Measurements from ENCODE around the gene CFAP74.
"Not testable (repeated sequence)": the region's sequence is repeated elsewhere in the genome, so short reads cannot be mapped to it uniquely, and the experiment has no call there.

CFAP74 gene

DNA sequence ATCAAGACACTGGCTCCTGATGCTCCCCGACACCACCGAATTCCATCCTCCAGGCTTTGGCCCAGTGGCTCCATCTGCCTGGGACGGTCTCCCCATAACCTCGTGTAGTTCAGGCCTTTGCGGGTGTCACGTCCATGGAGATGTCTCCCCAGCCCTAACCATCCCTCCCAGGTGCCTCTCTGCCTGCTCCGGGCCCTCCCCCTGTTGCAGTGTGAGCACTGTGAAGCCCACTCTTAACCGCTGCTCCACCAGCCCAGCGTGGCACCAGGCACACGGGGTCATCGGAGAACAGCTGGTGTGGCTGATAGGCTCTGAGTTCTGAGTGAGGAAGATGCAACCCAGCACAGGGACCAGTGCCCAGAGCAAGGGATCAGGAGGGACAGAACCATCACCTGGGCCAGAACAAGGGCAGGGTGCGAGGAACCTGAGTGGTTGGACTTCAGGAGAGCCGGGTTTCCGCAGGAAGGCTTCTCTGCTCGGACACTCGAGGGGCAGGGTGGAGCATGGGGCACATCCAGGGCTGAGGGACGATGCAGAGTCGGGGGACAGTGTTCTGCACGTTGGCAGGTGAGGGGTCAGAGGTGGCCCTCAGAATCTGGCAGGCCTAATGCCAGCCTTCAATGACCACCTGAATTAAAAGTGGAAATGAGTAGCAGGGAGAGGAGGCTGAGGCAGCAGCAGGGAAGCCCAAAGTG lies 110.1 kb downstream of the CFAP74 start:
- DNase-seq: no peak

DNA sequence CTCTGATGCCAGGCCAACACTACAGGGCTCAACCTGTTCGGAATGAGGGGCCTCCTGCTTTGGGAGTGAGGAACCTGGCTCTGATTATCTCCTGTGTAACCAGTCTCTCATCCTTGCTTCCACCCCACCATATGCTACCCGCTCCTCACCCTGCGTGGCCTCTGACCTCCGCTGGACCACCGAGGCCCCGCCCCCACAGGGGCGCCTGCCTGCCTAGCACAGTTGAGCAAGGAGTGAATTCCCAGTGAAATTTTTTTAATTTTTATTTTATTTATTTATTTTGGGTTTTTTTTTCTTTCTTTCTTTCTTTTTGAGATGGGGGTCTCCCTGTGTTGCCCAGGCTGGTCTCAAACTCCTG lies 110.8 kb downstream of the CFAP74 start:
- no peak for DNase-seq

DNA sequence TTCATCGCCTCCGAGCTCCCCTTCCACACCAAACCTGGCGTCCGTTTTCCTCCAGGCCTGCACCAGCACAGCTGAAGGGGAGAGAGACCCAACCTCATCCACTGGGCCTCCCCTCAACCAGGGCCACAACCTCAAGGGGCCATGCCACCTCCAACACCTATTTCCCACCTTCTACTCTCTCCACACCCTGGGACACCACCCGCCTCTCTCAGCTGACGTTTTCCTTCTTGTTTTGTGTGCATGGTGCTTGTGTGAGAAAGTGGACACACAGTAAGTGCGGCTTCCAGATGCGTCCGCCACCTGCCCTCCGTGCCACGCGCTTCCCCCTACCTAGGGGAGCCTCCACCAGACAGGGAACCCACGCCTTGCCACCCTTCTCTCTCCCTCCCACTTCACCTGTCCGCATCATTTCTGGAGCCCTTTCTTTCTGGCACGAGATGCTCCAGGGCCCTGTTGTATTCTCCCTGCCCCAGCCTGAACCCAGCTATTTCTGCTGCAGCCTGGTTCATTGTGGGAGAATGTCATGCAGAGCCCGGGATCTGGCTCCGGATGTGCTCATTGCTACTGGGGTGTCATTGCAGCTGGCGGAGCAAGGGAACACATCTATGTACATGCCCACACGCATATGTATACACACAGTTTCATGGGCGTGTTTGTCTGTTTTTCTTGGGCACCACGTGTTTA lies 111.4 kb downstream of the CFAP74 start:
- DNase-seq: no peak

DNA sequence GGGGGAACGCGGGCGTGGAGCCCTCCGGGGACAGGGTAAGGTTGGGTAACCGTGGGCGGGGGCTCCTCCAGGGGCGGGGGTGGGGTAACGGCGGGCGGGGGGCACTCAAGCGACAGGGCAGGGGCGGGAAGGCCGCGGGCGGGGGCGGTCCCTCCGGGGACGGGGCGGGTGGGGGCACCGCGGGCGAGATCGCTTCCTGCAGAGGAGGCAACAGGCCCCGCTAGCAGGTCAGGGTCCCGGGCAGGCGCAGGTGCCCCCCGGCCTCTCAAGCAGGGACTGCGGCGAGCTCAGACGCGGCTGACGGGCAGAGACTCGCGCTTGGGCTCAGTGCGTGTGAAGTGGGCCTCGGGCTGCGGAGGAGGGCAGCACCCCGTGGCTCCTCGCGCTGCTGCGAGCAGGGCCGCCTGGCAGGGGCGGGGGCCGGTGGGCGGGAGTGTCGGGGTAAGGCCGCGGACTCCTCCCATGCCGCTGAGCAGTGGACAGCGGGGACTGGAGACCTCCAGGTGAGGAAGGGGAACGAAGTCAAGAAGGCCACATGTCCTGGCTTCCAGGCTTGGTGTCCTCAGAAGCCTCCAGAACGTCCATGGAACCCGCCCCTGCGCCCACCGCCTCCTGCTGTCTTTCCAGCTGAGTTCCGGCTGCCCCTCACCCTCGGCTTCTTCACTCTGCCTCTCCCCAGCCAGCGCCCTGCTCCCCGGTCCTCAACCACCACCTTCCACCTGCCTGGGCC lies 112.1 kb downstream of the CFAP74 start:
- peak in 1 of 2 experiments; percentile 70 for DNase-seq

DNA sequence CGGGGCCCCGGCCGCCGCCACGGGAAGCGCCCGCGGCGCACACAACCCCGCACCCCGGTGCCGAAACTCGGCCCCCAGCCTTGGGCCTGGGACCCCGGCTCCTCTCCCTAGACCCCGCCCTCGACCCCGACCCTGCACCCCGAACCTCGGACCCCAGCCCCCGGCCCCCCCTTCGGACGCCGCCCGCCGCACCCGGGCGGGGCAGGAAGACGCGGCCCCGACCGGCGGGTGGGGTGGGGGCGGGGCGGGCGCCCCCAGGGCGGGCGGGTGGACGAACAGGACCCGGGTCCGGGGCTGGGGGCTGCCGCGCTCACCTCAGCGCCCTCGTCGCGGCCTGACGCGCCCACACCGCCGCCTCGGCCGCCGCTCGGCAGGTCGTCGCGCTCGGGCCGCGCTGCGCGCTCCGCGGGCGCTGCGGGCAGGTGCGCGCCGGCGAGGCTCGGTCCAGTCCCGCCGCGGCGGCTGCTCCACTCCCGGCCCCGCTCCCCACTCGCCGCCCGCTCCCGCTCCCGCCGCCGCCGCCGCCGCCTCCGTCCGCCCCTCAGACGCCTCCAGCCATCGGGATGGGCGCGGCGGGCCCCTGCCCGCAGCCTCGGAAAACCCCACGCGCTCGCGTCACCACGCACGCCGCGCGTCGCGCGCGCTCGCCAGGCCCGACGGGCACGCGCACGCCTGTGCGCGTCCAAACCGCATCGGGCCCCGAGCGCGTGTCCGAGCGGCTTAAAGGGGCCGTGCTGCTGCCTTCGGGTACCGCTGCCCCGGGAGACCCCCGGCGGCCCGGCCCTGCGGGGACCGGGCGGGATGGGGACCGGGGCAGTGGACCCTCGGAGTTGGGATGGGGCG lies 112.9 kb downstream of the CFAP74 start, which contains the start of gene GNB1:
TSS of gene GNB1 (minus strand) at position 582 of the 843 bp plus-strand sequence. CDS start 65,634 bp downstream, outside the sequence.
- peak; percentile 29 to 70 for DNase-seq

DNA sequence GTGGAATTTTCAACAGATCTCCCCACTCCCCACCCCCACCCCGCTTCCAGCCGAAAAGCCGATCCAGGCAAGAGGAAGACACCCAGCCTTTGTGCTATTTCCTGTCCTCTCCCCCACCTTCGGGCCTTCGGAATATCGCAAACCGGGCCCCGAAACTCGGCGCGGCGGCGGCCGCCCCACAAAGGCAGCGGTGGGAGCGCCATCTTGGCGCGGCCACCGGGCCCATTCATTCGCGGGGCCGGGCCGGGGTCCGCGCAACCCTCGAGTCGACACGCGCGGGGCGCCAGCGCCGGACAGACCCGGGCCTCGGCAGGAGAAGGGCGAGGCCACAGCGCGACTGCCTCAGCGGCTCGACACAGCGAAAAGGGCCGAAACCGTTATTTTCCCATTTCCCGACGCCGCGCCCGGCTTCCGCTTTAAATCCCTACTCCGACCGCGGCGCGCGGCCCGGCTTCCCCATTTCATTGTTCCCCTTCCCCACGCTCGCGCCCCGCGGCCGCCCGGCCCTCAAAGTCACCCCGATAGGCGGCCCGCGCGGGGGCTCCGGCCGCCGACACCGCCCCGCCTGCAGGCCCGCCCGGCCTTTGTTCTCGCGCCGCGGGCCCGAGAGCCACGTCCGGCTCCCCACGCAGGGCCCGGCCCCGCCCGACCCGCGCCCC lies 113.6 kb downstream of the CFAP74 start:
- peak in 1 of 2 experiments; percentile 24 for DNase-seq

DNA sequence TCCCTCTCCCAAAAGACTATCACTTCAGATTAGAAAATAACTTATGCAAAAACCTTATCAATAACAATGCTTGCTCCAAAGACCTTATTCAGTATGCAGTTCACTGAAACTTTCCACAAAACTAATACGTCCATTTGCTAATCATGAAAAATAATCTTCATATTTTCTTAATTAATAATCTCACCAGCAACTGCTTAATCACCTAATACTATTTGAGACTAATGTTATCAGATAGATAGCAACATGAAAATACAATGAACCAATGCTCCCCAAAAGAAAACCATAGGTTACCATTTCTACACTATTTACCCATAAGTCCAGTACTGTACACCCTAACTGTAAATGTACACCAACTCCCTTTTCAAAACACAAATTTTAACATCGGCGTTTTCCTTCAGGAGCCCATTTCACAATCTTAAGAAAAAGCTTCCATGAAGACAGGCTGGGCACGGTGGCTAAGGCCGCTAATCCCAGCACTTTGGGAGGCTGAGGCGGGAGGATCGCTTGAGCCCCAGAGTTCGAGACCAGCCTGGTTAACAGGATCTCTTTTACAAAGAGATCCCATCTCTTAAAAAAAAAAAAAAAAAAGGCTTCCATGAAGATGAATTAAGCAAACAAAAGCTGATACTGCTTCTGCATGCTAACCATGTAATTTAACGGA lies 114.4 kb downstream of the CFAP74 start:
- no peak for DNase-seq

DNA sequence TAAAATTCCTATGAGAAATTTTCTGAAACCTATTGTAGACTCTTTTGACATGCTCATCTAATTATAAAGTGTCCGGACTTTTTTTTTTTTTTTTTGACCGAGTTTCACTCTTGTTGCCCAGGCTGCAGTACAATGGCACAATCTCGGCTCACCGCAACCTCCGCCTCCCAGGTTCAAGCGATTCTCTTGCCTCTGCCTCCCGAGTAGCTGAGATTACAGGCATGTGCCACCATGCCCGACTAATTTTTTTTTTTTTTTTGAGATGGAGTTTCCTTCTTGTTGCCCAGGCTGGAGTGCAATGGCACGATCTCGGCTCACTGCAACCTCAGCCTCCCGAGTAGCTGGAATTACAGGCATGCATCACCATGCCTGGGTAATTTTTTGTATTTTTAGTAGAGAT lies 119.7 kb downstream of the CFAP74 start:
- not testable (repeated sequence) for DNase-seq

DNA sequence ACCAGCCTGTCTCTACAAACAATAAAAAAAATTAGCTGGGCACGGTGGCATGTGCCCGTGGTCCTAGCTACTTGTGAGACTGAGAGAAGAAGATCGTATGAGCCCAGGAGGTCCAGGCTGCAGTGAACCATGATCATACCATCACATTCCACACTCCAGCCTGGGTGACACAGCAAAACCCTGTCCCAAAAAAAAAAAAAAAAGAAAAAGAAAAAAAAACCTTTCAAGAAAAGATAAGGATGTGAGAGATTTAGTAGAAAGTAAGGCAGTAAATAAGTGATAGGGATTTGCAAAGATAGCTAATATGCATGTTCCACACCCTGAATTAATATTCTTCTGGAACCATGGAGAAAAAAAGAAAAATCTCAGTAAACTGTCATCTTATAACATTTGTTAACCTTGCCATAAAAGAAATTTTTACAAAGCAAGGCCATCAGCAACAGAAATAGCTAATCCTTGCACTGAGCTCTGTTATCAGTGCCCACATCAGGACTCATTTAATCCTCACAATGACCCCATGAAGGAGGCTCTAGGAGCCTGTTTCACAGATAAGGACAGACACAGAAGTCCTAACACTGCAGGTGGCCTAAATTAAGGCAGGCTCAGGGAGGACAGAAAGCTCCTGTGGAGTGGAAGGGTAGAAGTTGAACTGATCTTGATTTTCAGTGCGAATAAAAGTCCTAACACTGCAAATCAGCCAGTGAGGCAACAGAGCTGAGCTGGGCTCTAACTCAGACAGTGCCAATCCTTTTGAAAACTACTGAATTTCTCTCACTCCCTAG lies 120.3 kb downstream of the CFAP74 start:
- no peak for DNase-seq

DNA sequence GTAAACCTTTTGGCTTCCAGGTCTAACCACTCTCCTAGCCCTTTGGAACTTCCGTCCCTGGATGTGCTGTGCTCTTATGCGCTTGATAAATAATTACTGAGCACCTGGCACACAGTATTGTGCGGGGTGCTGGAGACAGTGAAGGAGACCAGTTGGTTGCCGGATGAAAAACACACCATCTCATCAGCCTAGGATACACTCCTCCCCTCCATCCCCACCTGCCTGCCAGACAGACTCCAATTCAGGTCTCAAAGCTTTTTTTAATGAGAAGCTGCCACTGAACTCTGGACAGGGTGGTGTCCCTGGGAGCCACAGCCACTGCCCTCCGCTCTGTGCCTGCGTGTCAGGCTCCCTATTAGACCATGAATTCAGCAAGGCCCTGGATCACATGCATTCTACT lies 121.9 kb downstream of the CFAP74 start:
- no peak for DNase-seq

DNA sequence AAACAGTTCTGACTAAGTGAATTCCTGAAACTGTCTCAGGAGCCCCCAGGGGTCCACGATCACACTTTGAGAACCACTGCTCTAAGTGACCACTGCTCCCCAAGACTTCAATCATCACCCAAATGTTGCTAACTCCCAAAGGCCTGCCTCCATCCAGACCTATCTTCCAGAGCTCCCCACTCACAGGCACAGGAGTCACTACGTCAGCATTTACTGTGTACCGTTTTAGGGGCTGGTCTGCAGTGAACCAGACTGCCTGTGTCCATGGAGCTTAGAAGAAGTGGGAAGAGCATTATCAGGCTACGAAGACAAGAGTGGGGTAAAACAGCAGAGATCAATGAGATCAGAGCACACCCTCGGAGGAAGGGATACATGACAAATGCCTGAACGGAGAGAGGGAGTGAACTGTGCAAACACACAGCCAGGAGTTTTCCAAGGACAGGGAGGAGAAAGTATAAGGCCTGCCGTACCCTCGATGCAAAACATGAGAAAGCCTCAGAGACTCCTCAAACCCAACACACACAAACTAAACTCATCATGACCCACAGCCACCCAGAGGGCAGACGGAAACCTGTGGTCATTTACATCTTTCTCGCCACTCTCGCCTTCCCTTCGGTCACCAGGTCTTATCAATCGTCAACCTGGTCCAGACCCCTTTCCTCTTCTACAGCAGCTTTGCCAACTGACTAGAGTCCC lies 122.8 kb downstream of the CFAP74 start:
- DNase-seq: no peak

DNA sequence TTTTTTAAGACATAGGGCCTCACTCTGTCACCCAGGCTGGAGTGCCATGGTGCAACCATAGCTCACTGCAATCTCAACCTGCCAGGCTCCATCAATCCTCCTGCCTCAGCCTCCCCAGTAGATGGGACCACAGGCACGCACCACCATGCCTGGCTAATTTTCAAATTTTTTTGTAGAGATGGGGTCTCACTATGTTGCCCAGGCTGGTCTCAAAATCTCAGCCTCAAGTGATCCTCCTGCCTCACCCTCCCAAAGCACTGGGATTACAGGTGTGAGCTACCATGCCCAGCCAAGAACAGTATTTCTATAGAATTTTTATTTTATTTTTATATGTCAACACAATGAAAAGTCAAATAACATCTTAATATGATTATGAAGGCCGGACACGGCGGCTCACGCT lies 123.6 kb downstream of the CFAP74 start:
- no peak for DNase-seq

DNA sequence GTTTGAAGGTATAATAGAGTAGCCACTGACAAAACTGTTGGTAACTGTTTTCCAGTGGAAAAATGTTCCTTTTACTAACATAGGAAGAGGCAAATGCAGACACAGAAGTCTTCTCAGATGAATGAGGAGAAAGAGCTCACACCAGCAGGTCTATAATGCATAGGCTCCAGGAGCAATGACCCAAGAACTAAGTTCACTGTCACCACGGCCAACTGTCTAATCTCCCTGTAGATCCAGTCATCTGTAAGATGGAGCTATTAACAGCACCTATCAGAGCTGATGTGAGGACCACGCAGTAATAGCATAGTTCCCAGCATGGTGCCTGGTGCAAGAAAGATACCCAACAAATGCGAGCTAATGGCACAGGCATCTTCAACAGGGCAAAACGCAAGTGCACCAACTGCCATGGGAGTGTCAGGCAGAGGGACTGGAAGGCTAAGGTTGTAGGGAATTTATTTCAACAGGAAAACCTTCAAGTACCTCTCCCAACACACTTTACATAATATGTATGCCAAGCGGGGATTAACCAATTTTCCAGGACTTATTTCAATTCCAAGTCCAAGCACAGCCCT lies 125.6 kb downstream of the CFAP74 start:
- no peak for DNase-seq

DNA sequence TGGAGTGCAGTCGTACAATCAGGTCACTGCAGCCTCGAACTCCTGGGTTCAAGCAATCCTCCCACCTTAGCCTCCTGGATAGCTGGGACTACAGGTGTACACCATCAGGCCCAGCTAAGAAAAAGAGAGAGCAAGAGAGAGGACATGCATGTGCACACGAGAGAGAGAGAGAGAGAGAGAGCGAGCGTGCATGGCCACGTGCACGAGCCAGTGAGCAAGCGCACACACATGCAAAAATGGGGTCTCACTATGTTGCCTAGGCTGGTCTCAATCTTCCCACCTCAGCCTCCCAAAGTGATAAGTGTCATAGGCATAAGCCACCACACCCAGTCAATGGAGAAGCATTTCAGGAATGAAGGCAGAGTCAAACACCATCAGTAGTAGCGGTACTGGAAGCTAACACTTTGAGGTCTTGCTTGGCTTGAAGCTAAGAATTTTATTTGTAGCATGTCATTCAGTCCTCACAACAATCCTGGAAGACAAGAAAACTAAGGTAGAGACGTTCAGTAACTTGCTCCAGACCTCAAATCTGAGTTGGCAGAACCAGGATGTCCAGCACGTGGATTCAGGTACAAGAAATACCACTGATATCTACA lies 127.2 kb downstream of the CFAP74 start:
- DNase-seq: no peak

DNA sequence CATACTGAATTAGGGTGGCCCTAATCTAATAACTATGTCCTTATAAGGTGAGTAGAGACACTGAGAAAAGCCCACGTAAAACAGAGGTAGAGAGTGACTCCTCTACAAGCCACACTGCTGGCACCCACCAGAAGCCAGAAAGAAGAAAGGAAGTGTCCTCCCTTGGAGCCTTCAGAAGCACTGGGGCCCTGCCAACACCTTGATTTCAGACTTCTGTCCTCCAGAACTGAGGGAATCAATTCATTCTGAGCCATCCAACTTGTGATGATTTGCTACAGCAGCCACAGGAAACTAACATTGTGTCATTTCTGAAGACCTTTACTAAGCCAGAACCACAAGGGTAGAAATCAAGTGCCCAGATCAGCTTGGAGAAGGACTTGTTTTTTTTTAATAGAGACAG lies 127.7 kb downstream of the CFAP74 start:
- no peak for DNase-seq

DNA sequence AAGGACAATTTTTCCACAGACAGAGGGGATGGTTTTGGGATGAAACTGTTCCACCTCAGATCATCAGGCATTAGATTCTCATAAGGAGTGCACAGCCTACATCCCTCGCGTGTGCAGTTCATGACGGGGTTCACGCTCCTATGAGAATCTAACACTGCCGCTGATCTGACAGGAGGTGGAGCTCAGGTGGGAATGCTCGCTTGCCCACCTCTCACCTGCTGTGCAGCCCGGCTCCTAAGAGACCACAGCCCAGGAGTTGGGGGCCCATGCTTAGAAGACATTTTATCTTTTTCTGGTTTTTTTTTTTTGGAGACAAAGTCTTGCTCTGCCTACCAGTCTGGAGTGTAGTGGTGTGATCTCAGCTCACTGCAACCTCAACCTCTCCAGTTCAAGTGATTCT lies 128.7 kb downstream of the CFAP74 start:
- DNase-seq: no peak

DNA sequence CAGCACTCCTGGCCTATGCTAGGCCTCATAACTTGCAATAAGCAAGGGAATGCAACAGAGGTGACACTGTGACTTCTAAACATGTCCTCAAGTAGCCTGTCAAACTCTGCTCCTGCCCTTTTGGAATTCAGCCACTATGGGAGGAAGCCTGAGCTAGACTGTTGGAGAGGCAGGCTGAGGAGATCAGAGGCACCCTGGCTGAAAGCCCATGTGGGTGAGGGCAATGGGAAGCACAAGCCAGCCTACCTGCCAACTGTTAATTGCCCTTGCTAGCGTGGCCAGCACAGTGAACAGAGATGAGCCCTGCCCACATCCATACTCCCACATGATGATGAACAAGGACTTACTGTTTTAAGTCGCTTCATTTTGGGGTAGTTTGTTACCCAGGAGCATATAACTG lies 130.4 kb downstream of the CFAP74 start:
- DNase-seq: no peak

DNA sequence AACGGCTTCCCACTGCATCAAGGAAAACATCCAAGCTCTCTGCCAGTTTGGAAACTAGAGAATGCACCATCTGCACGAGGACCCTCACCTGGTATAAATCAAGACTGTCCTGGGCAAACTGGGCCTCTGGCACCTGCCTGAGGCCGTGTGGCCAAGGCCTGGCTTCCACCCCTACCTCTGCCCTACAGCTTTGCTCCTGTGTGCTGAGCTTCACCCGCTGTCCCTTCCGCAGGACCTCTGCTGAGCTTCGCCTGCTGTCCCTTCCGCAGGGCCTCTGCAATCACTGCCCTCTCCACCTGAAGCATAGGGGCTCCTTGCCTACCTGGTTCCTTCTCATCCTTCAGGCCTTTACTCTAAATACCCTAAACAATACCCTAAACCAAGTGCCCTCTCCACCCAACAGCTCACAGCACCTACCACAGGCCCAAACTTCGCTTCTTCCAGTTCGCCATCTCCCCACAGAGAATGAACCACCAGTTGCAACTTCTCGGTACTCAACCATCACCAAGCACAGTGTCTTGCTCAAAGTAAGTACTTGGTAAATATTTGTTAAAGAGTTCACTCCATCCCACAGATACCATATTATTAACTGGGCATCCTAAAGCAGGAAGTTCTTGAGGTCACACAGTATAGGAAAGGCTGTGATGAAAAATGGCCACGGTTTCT lies 131.1 kb downstream of the CFAP74 start:
- no peak for DNase-seq

All from SW 1271 (cell line).